Small intestine (tissue), 7 donors: ENCODE data around the gene MRPL36. TPM values are rescaled to one million over a fixed set of nuclear protein-coding genes. Genes with fewer than 3 reads are reported as not detected.

Experiments used
- DNase-seq, 2 donors: peaks; one replicate each; pipeline versions ENCODE4 v3.0.0 to v3.0.0-alpha.2; 2013
- FAIRE-seq: peaks from 2 replicates; lab custom pipeline; 2012; peaks lifted over from hg19 to GRCh38; lab: Jason Lieb, UNC
- H3K27ac ChIP-seq, 3 donors: one replicate each; pipeline ENCODE4 v1.5.1; 2013; ENCODE audit warnings: low read length in 2 of 3, mild to moderate bottlenecking in 2 of 3, control low read depth in 1 of 3, inconsistent platforms in 1 of 3, low read depth in 1 of 3, moderate library complexity in 1 of 3
- H3K27me3 ChIP-seq, 3 donors: one replicate each; pipeline ENCODE4 v1.6.1; 2013; ENCODE audit warnings: low read length in 3 of 3, inconsistent platforms in 1 of 3; ENCODE audit not compliant: control insufficient read depth in 3 of 3, insufficient read depth in 3 of 3
- H3K36me3 ChIP-seq, 3 donors: one replicate each; pipeline ENCODE4 v1.6.1; 2013; ENCODE audit warnings: low read length in 3 of 3, inconsistent platforms in 1 of 3, low read depth in 1 of 3, mild to moderate bottlenecking in 1 of 3, moderate library complexity in 1 of 3; ENCODE audit not compliant: control insufficient read depth in 3 of 3, insufficient read depth in 2 of 3
- H3K4me1 ChIP-seq, 3 donors: one replicate each; pipeline ENCODE4 v1.6.1; 2013; ENCODE audit warnings: low read length in 2 of 3, inconsistent platforms in 1 of 3, low read depth in 1 of 3, mild to moderate bottlenecking in 1 of 3, moderate library complexity in 1 of 3; ENCODE audit not compliant: control insufficient read depth in 3 of 3, insufficient read depth in 2 of 3
- H3K4me3 ChIP-seq, 3 donors: one replicate each; pipeline ENCODE4 v1.5.1; 2013; ENCODE audit warnings: low read length in 3 of 3, control low read depth in 1 of 3, inconsistent platforms in 1 of 3, low read depth in 1 of 3, mild to moderate bottlenecking in 1 of 3, moderate library complexity in 1 of 3
- H3K9me3 ChIP-seq, 2 donors: one replicate each; pipeline ENCODE4 v1.6.1; 2013; ENCODE audit warnings: low read depth in 1 of 2, low read length in 1 of 2; ENCODE audit not compliant: control insufficient read depth in 2 of 2, insufficient read depth in 1 of 2
- WGBS, 3 donors: extraction: QIAGEN DNeasy Blood & Tissue Kit; methylation state at CpG; one replicate each; pipeline ENCODE4 v1.1.7; 2013; 5-methylcytosine and 5-hydroxymethylcytosine counted together
- polyA plus RNA-seq, 4 donors: library from polyadenylated mRNA; stranded (reverse) in 3 of 4; unstranded in 1 of 4; fragments of 200-250 nt in 3 of 4; fragments of 120-200 nt in 1 of 4; gene quantifications; one replicate each; pipeline versions ENCODE4 v1.2.1 to v1.2.3, GENCODE V29; 2013
- donor health status: healthy with polysubstance abuse.
- donor health status: control.
- donor health status: control.
- donor health status: Bipolar disorder and iron deficiency.
- donor health status: healthy.

The MRPL36 gene
- polyA plus RNA-seq, 4 donors: 30.9 to 101 (median 75.8) TPM

GRCh38 chr5:1797855-1798254 is 1.8 kb downstream of the MRPL36 start:
- 91 to 95% (median 93%) methylated on average over 11 of the region's 11 CpGs for WGBS, 3 donors
- DNase-seq: no peak
- no peaks in the 10 kb centered on the region for H3K27me3 ChIP-seq
- H3K27ac ChIP-seq: no peak overlapping the region
- no peak for FAIRE-seq
- peaks cover 3 to 25% (median 3%) of the 10 kb centered on the region in 3 donors for H3K36me3 ChIP-seq
- H3K4me1 ChIP-seq: no peaks in the 10 kb centered on the region
- no peaks in the 10 kb centered on the region for H3K9me3 ChIP-seq
- no peak overlapping the region for H3K4me3 ChIP-seq

GRCh38 chr5:1797103-1797800 is 2.4 kb downstream of the MRPL36 start:
- Histone ChIP-seq H3K27me3 (no peaks in the 10 kb centered on the region), H3K9me3 (no peaks in the 10 kb centered on the region), H3K4me1 (no peaks in the 10 kb centered on the region), H3K4me3 (no peak overlapping the region), H3K36me3 (peaks cover 2 to 25% (median 3%) of the 10 kb centered on the region in 3 donors), H3K27ac (no peak overlapping the region)
- 92 to 96% (median 95%) methylated on average over 18 of the region's 18 CpGs for WGBS, 3 donors
- DNase-seq (no peak), FAIRE-seq (no peak)

GRCh38 chr5:1796371-1797102 is 3.1 kb downstream of the MRPL36 start:
- FAIRE-seq: no peak
- no peak overlapping the region for H3K27ac ChIP-seq

GRCh38 chr5:1795931-1796330 is 3.7 kb downstream of the MRPL36 start:
- FAIRE-seq (no peak), DNase-seq (no peak)

More at GRCh38 chr5:1796371-1797102, 3.1 kb downstream of the MRPL36 start:
- WGBS, 3 donors: 85 to 92% (median 88%) methylated on average over 21 of the region's 21 CpGs
- DNase-seq: no peak
- Histone ChIP-seq H3K36me3 (peaks cover 2 to 25% (median 3%) of the 10 kb centered on the region in 3 donors), H3K4me3 (no peak overlapping the region), H3K4me1 (no peaks in the 10 kb centered on the region), H3K9me3 (no peaks in the 10 kb centered on the region), H3K27me3 (no peaks in the 10 kb centered on the region)

GRCh38 chr5:1795506-1795905 is 4.1 kb downstream of the MRPL36 start:
- FAIRE-seq (no peak), DNase-seq (no peak)
- peaks cover 2 to 25% (median 3%) of the 10 kb centered on the region in 3 donors for H3K36me3 ChIP-seq
- H3K9me3 ChIP-seq: no peaks in the 10 kb centered on the region
- H3K4me1 ChIP-seq: no peaks in the 10 kb centered on the region
- no peaks in the 10 kb centered on the region for H3K27me3 ChIP-seq
- WGBS, 3 donors: 80 to 87% (median 85%) methylated on average over 12 to 13 of the region's 13 CpGs
- no peak overlapping the region for H3K27ac ChIP-seq
- H3K4me3 ChIP-seq: no peak overlapping the region

More at GRCh38 chr5:1795931-1796330, 3.7 kb downstream of the MRPL36 start:
- Histone ChIP-seq H3K9me3 (no peaks in the 10 kb centered on the region), H3K27ac (no peak overlapping the region), H3K4me1 (no peaks in the 10 kb centered on the region), H3K36me3 (peaks cover 2 to 25% (median 3%) of the 10 kb centered on the region in 3 donors), H3K27me3 (no peaks in the 10 kb centered on the region), H3K4me3 (no peak overlapping the region)
- 86 to 95% (median 87%) methylated on average over 7 to 8 of the region's 8 CpGs for WGBS, 3 donors

- WGBS, 3 donors: 87 to 94% (median 93%) methylated on average over 17 of the region's 17 CpGs
- H3K4me1 ChIP-seq: no peaks in the 10 kb centered on the region
- no peak for FAIRE-seq
Measured at GRCh38 chr5:1794901-1795290, 4.7 kb downstream of the MRPL36 start.

GRCh38 chr5:1793966-1794900 is 5.4 kb downstream of the MRPL36 start:
- WGBS, 3 donors: 51 to 80% (median 60%) methylated on average over 33 of the region's 33 CpGs
- DNase-seq (peak in 1 of 2 donors; percentile 76), FAIRE-seq (no peak)
- Histone ChIP-seq H3K4me3 (no peak overlapping the region), H3K9me3 (no peaks in the 10 kb centered on the region), H3K36me3 (peaks cover 2 to 25% (median 3%) of the 10 kb centered on the region in 3 donors), H3K27ac (peak overlapping the region in 1 of 3 donors; percentile 33), H3K27me3 (no peaks in the 10 kb centered on the region), H3K4me1 (no peaks in the 10 kb centered on the region)

More at GRCh38 chr5:1794901-1795290, 4.7 kb downstream of the MRPL36 start:
- H3K27me3 ChIP-seq: no peaks in the 10 kb centered on the region
- H3K4me3 ChIP-seq: no peak overlapping the region
- H3K36me3 ChIP-seq: peaks cover 2 to 25% (median 3%) of the 10 kb centered on the region in 3 donors
- H3K9me3 ChIP-seq: no peaks in the 10 kb centered on the region
- DNase-seq: no peak
- H3K27ac ChIP-seq: no peak overlapping the region
